RWPE1 (cell line): Measurements from ENCODE around the gene SEL1L2.
"Not testable (repeated sequence)": the region's sequence is repeated elsewhere in the genome, so short reads cannot be mapped to it uniquely, and the experiment has no call there.

ENCODE experiments used
- CTCF ChIA-PET: fragments of 350-600 bp; sonication (Branson Sonifier 250); formaldehyde crosslinking; extraction: SDS; loops from one replicate; lab custom pipeline; 2021; lab: Yijun Ruan, JAX
- POLR2A ChIA-PET: fragments of 400-600 bp; formaldehyde crosslinking; extraction: SDS; loops from one replicate; lab custom pipeline; 2020; ENCODE audit warnings: antibody characterized with exemption; ENCODE audit not compliant: low non-redundant PET; lab: Yijun Ruan, JAX
- DNase-seq: peaks from one replicate; pipeline ENCODE4 v3.0.0; 2012; ENCODE audit warnings: low spot score
- H3K27ac ChIP-seq: fragments of 450-650 bp; 2 replicates; pipeline ENCODE4 v1.5.1; 2017
- CTCF ChIP-seq: fragments of 450-650 bp; conservative IDR thresholded peaks from 2 replicates; pipeline ENCODE4 v1.5.1; 2017; ENCODE audit warnings: low read depth, mild to moderate bottlenecking

Gene SEL1L2

GRCh38 chr20:14005996-14006395 lies 15.6 kb upstream of the SEL1L2 start:
- no peak for TF ChIP-seq CTCF
- DNase-seq, result no peak
- ChIA-PET CTCF (no interaction called here), POLR2A (no interaction called here)
- no peak overlapping the region for H3K27ac ChIP-seq

GRCh38 chr20:14000917-14001316 lies 10.5 kb upstream of the SEL1L2 start:
- H3K27ac ChIP-seq, result no peak overlapping the region
- DNase-seq, result no peak
- ChIA-PET CTCF (interaction anchor here (0.5 kb wide), 1 partner anchor 542 kb away, joined by 3 read pairs; no protein-coding TSS in a partner anchor), POLR2A (no interaction called here)
- no peak for TF ChIP-seq CTCF

GRCh38 chr20:13996265-13996664 lies 5.9 kb upstream of the SEL1L2 start:
- CTCF ChIA-PET, result no interaction called here
- no peak for DNase-seq
- H3K27ac ChIP-seq, result no peak overlapping the region
- no peak for TF ChIP-seq CTCF
- POLR2A ChIA-PET, result no interaction called here

GRCh38 chr20:13995841-13996240 lies 5.4 kb upstream of the SEL1L2 start:
- ChIA-PET CTCF (no interaction called here), POLR2A (no interaction called here)
- no peak for TF ChIP-seq CTCF
- H3K27ac ChIP-seq, result peak overlapping the region; percentile 60
- DNase-seq, result peak; percentile 36

GRCh38 chr20:13995086-13995665 lies 4.8 kb upstream of the SEL1L2 start, which contains the start of gene MACROD2:
Gene MACROD2 (plus strand): TSS chr20:13995516.
- no peak for TF ChIP-seq CTCF
- DNase-seq, result peak; percentile 99
- CTCF ChIA-PET, result no interaction called here
- POLR2A ChIA-PET, result interaction anchor here (0.6 kb wide), 1 partner anchor 158 kb away, joined by 4 read pairs; no protein-coding TSS in a partner anchor
- peak within 1 kb of the TSS; percentile 60 for H3K27ac ChIP-seq

GRCh38 chr20:13991955-13992354 lies 1.5 kb upstream of the SEL1L2 start:
- CTCF ChIA-PET, DNase-seq, H3K27ac ChIP-seq, POLR2A ChIA-PET: not testable (repeated sequence)

GRCh38 chr20:13991311-13991710 lies 897 bp upstream of the SEL1L2 start:
- CTCF ChIA-PET, result interaction anchor here (0.6 kb wide), 1 partner anchor 109 kb away, joined by 3 read pairs; no protein-coding TSS in a partner anchor
- TF ChIP-seq CTCF, result no peak
- no peak overlapping the region for H3K27ac ChIP-seq
- no peak for DNase-seq
- POLR2A ChIA-PET, result no interaction called here
